ENCODE results near the gene KCNIP4. TPM values are rescaled to one million over a fixed set of nuclear protein-coding genes. Genes with fewer than 3 reads are reported as not detected.
"Not testable (repeated sequence)": the region's sequence is repeated elsewhere in the genome, so short reads cannot be mapped to it uniquely, and the experiment has no call there.

The KCNIP4 gene
- total and polyA plus RNA-seq, 2 experiments from 2014 or later: 0.69 to 1.00 TPM

DNA sequence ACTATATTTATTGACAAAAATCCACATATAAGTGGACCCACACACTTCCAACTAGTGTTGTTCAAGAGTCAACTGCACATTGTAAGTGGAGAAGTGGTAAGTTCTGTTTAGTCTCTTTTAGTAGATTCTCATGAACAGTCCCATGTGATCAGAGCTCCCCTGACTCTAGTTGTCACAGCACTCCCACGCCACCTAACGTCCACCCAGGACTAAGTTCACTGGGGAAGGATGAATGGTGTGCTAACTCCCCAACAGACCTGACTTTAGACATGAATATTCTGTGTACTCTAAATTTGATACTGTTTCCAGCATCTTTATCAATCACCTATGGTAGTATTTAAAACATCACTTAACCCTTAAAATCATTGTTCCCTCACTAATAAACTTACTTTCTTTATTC, 1188.5 kb downstream of the KCNIP4 start:
- no peaks in the 10 kb centered on the region for H3K79me2 ChIP-seq
- no peaks in the 10 kb centered on the region for H3K36me3 ChIP-seq (replicated peaks; ENCODE audit: insufficient read depth, low read depth)
- TF ChIP-seq CTCF (IDR thresholded peaks at IDR 0.05; ENCODE audit: poor library complexity) (peak; percentile 12), EZH2phosphoT487 (IDR thresholded peaks at IDR 0.05; ENCODE audit: low read depth, severe bottlenecking, unreplicated experiment) (no peak), EZH2 (IDR thresholded peaks at IDR 0.05; ENCODE audit: borderline replicate concordance) (no peak)
- no peak overlapping the region for H2AFZ ChIP-seq
- H4K20me1 ChIP-seq (ENCODE audit: insufficient read depth, poor library complexity, severe bottlenecking): no peaks in the 10 kb centered on the region
- 60% methylated on average over 2 of the region's 2 CpGs for WGBS (ENCODE audit: low lambda C conversion rate, missing lambda C conversion rate)
- no peaks in the 10 kb centered on the region for H3K27me3 ChIP-seq
- no peaks in the 10 kb centered on the region for H3K9me3 ChIP-seq (ENCODE audit: low read depth)
- H3K4me3 ChIP-seq: no peak overlapping the region
- DNase-seq (ENCODE audit: low spot score): peak; percentile 26
- no peaks in the 10 kb centered on the region for H3K4me1 ChIP-seq (ENCODE audit: insufficient read depth)
- H3K4me2 ChIP-seq: no peak overlapping the region
- no peaks in the 10 kb centered on the region for H3K9me2 ChIP-seq (replicated peaks; ENCODE audit: insufficient read depth)
- H3K27ac ChIP-seq: no peak overlapping the region

GRCh38 chr4:20754036-20754435, 1194.5 kb downstream of the KCNIP4 start:
- Histone ChIP-seq H3K9me2 (replicated peaks; ENCODE audit: insufficient read depth) (no peaks in the 10 kb centered on the region), H3K4me3 (no peak overlapping the region), H3K4me1 (ENCODE audit: insufficient read depth) (peaks cover 6% of the 10 kb centered on the region), H2AFZ (no peak overlapping the region), H4K20me1 (ENCODE audit: insufficient read depth, poor library complexity, severe bottlenecking) (no peaks in the 10 kb centered on the region), H3K27ac (peak overlapping the region; percentile 38), H3K36me3 (replicated peaks; ENCODE audit: insufficient read depth, low read depth) (no peaks in the 10 kb centered on the region), H3K79me2 (no peaks in the 10 kb centered on the region), H3K9me3 (ENCODE audit: low read depth) (no peaks in the 10 kb centered on the region), H3K4me2 (no peak overlapping the region), H3K27me3 (no peaks in the 10 kb centered on the region)
- no peak for DNase-seq (ENCODE audit: low spot score)
- TF ChIP-seq EZH2phosphoT487 (IDR thresholded peaks at IDR 0.05; ENCODE audit: low read depth, severe bottlenecking, unreplicated experiment): no peak
- no peak for TF ChIP-seq CTCF (IDR thresholded peaks at IDR 0.05; ENCODE audit: poor library complexity)
- no peak for TF ChIP-seq EZH2 (IDR thresholded peaks at IDR 0.05; ENCODE audit: borderline replicate concordance)
- WGBS (ENCODE audit: low lambda C conversion rate, missing lambda C conversion rate): 32% methylated on average over 1 of the region's 1 CpG

DNA sequence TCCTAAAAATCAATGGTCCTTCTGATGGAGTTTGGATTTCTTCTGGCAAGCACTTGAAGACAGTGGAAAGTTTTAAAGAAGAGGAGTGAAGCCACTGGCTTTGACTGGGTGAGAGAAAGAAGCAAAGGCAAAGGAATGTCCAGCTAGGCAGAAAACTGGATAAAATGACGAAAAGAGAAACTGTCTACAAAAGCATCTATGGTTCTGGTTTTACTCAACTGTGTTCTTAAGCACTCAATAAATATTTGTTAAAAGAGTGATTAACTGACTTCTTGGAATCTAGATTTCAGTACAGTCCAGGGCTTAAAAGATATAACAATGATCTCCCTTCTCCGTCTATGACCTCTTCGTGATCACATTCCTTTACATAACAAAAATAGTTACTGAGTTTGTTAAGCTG, 1195.9 kb downstream of the KCNIP4 start:
- no peak for DNase-seq (ENCODE audit: low spot score)
- peak overlapping the region; percentile 38 for H3K27ac ChIP-seq
- WGBS (ENCODE audit: low lambda C conversion rate, missing lambda C conversion rate): 48% methylated on average over 3 of the region's 3 CpGs

DNA sequence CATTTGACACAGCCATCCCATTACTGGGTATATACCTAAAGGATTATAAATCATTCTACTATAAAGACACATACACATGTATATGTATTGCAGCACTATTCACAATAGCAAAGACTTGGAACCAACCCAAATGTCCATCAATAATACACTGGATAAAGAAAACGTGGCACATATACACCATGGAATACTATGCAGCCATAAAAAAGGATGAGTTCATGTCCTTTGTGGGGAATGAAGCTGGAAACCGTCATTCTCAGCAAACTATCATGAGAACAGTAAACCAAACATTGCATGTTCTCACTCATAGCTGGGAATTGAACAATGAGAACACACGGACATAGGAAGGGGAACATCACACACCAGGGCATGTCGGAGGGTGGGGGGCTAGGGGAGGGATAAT, 1202.6 kb downstream of the KCNIP4 start:
- not testable (repeated sequence) for H3K4me3 ChIP-seq; H3K9me2 ChIP-seq (replicated peaks; ENCODE audit: insufficient read depth); H2AFZ ChIP-seq; H3K9me3 ChIP-seq (ENCODE audit: low read depth); DNase-seq (ENCODE audit: low spot score); H4K20me1 ChIP-seq (ENCODE audit: insufficient read depth, poor library complexity, severe bottlenecking); H3K4me1 ChIP-seq (ENCODE audit: insufficient read depth); H3K4me2 ChIP-seq; H3K36me3 ChIP-seq (replicated peaks; ENCODE audit: insufficient read depth, low read depth); H3K27me3 ChIP-seq; H3K27ac ChIP-seq; H3K79me2 ChIP-seq
- WGBS (ENCODE audit: low lambda C conversion rate, missing lambda C conversion rate): 98% methylated on average over 4 of the region's 4 CpGs

More for the DNA sequence above, 1195.9 kb downstream of the KCNIP4 start:
- H3K27me3 ChIP-seq: no peaks in the 10 kb centered on the region
- no peaks in the 10 kb centered on the region for H3K9me3 ChIP-seq (ENCODE audit: low read depth)
- no peaks in the 10 kb centered on the region for H3K36me3 ChIP-seq (replicated peaks; ENCODE audit: insufficient read depth, low read depth)
- H4K20me1 ChIP-seq (ENCODE audit: insufficient read depth, poor library complexity, severe bottlenecking): no peaks in the 10 kb centered on the region
- TF ChIP-seq EZH2 (IDR thresholded peaks at IDR 0.05; ENCODE audit: borderline replicate concordance): no peak
- no peak for TF ChIP-seq CTCF (IDR thresholded peaks at IDR 0.05; ENCODE audit: poor library complexity)
- TF ChIP-seq EZH2phosphoT487 (IDR thresholded peaks at IDR 0.05; ENCODE audit: low read depth, severe bottlenecking, unreplicated experiment): no peak
- H3K4me2 ChIP-seq: peak overlapping the region; percentile 12
- no peaks in the 10 kb centered on the region for H3K79me2 ChIP-seq
- no peak overlapping the region for H3K4me3 ChIP-seq
- H3K9me2 ChIP-seq (replicated peaks; ENCODE audit: insufficient read depth): no peaks in the 10 kb centered on the region
- H2AFZ ChIP-seq: no peak overlapping the region
- H3K4me1 ChIP-seq (ENCODE audit: insufficient read depth): peaks cover 6% of the 10 kb centered on the region

All from hepatocyte (in vitro differentiated cells).